Stimulated activated CD8-positive, alpha-beta memory T cell treated with anti-CD3 and anti-CD28 coated beads, Interleukin-12 subunit alpha, Interleukin-12 subunit beta, amount 100 ng/mL, for 1 hour (primary cell): ENCODE data around the gene MUS81.
"Not testable (repeated sequence)": the region's sequence is repeated elsewhere in the genome, so short reads cannot be mapped to it uniquely, and the experiment has no call there.

Experiments
- DNase-seq: peaks from one replicate; pipeline ENCODE4 v3.0.0-alpha.2; 2020; ENCODE audit warnings: low read depth

Gene MUS81

DNA sequence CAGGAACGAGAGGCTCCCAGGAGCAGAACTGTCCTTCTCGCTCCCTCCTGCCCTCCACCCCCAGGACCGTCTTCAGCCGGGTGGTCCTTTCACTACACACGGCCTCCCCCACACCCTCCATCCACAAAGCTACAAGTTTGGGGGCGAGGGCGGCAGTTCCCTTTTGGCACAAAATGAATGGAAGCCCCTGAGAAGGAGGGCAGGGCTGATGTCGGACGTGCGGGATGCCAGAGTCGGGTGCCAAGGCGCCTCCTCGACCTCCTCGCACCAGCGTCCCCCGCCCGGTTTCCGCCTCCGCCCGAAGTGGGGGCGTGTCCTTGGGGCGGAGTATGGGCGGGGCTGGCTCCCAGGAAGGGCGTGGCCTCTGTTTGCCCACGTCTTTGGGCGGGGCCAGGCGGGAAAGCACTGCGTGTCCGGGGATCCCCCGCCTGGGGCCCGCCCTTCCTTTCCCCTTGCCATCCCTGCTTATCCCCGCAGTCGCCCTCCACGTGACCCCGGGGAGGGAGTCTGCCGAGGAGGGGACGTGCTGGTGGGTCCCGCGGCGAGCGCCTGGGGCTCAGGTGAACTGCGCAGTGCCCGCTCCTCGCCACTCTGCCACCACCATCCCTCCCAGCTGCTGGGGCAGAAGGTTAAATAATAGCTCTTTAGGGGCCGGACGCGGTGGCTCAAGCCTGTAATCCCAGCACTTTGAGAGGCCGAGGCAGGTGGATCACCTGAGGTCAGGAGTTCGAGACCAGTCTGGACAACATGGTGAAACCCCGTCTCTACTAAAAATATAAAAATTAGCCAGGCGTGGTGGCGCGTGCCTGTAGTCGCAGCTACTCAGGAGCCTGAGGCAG lies 13.3 kb downstream of the MUS81 start:
- peak; percentile 95 for DNase-seq

- no peak for DNase-seq
Observed at GRCh38 chr11:65879617-65880016, 19.4 kb downstream of the MUS81 start, which contains the start of gene CTSW. Gene CTSW, plus strand, starts transcription at chr11:65879837. Its CDS starts 18 bp downstream, at chr11:65879855.

DNA sequence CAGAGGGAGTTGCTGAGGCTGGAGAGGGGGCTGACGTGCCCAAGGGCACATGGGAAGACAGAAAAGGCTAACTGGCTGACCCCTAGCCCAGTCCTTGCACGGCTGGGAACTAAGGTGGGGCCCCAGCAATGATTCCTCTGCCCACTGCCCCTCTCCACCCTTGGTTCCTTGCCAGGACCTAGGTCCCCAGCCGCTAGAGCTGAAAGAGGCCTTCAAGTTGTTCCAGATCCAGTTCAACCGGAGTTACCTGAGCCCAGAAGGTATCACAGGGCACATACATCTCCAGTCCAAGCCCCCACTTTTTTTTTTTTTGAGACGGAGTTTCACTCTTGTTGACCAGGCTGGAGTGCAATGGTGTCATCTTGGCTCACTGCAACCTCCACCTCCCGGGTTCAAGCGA lies 19.8 kb downstream of the MUS81 start:
- DNase-seq, result no peak

GRCh38 chr11:65880844-65881421 lies 20.7 kb downstream of the MUS81 start:
- no peak for DNase-seq

GRCh38 chr11:65882120-65883057 lies 22.2 kb downstream of the MUS81 start:
- DNase-seq, result no peak

DNA sequence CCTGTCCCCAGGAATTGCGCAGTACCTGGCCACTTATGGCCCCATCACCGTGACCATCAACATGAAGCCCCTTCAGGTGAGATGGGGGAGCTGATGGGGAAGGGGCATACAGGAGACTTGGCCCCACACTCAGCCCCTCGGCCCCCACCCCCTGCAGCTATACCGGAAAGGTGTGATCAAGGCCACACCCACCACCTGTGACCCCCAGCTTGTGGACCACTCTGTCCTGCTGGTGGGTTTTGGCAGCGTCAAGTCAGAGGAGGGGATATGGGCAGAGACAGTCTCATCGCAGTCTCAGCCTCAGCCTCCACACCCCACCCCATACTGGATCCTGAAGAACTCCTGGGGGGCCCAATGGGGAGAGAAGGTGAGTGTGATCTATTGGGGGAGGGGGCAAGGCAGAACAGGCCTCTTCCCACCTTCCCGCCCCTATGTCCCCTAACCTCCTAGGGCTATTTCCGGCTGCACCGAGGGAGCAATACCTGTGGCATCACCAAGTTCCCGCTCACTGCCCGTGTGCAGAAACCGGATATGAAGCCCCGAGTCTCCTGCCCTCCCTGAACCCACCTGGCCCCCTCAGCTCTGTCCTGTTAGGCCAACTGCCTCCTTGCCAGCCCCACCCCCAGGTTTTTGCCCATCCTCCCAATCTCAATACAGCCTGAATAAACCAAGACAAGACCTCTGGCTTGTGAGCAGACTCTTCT lies 23.0 kb downstream of the MUS81 start:
- no peak for DNase-seq

GRCh38 chr11:65883786-65884715 lies 23.8 kb downstream of the MUS81 start:
- DNase-seq, result no peak

- peak; percentile 65 for DNase-seq
Observed at GRCh38 chr11:65884716-65885092, 24.5 kb downstream of the MUS81 start.

DNA sequence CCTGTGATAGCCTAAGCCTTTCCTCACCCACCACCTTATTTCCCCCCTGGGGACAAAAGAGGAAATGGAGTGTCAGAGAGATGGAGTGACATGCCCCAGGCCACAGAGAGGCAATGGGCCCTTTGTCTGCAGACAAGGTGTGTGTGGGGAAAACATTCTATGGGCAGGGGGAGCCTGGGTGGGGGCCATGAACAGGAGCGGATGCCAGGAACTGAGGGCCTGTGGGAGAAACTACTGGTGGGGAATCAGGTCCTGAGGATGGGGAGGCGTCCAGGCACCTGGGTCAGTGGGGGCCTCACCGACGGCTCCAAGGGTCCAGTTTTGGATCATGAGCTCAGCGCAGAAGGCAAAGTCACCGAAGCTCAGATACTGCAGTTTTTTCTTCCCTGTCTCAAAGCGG lies 25.0 kb downstream of the MUS81 start:
- no peak for DNase-seq

- DNase-seq, result no peak
Observed at GRCh38 chr11:65885808-65886536, 25.7 kb downstream of the MUS81 start.

GRCh38 chr11:65886826-65887722 lies 26.8 kb downstream of the MUS81 start:
- no peak for DNase-seq

GRCh38 chr11:65887723-65888162 lies 27.5 kb downstream of the MUS81 start:
- DNase-seq, result no peak

- peak; percentile 92 for DNase-seq
Observed at GRCh38 chr11:65888163-65888814, 28.1 kb downstream of the MUS81 start, which contains the start of gene FIBP. Gene FIBP, minus strand, starts transcription at chr11:65888471. Its CDS starts 53 bp downstream, at chr11:65888418.

DNA sequence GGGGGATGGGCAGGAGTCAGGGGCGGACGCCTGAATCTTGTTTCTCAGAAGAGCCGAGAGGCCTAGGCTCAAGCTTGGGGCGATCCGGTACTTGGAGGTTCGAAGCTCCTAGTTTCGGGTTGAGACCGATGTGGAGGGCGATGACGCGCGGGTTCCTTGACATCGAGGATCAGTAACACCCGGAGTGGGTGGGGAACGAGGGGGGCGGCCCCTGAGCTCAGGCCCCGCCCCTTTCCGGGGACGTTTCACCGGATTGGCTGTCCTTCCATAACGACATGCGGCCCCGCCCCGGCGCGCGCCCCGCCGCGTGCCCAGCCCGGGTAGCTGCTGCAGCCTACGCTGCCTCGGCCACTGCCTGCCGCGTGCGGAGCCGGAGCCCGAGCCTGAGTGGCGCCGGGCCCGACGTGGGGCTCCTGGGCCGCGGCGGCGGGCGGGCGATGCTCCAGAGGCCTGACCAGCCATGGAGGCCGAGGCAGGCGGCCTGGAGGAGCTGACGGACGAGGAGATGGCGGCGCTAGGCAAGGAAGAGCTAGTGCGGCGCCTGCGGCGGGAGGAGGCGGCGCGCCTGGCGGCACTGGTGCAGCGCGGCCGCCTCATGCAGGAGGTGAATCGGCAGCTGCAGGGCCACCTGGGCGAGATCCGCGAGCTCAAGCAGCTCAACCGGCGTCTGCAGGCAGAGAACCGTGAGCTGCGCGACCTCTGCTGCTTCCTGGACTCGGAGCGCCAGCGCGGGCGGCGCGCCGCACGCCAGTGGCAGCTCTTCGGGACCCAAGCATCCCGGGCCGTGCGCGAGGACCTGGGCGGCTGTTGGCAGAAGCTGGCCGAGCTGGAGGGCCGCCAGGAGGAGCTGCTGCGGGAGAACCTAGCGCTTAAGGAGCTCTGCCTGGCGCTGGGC lies 30.3 kb downstream of the MUS81 start, which contains the start of gene CCDC85B:
CCDC85B (plus strand) TSS at position 350 of the 895 bp plus-strand sequence; CDS start at position 461, 111 bp downstream.
- peak; percentile 98 for DNase-seq

GRCh38 chr11:65891219-65892136 lies 31.2 kb downstream of the MUS81 start:
- no peak for DNase-seq

DNA sequence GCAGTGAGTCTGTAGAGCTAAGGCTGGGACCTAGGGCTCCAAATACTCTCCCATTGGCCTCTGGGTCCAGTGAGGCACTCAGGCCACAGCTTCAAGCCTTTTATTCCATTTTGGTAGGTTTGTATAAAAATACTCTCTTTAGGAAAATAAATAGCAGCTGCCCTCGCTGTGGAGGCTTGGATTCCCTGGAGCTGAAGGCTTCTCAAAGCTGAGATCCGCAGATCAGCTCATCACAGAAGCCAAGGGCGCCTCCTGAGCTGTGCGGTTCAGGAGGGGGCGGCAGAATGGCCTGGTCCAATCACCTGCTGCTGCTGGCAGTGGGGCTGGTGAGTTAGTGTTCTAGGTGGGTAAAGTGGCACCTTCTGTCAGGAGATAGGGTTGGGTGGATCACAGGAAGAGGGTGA lies 31.9 kb downstream of the MUS81 start:
- not testable (repeated sequence) for DNase-seq
